HG02759 (cell line): ENCODE data around the gene VPREB3.

Source experiments
- ATAC-seq: cut with Tn5 transposase; IDR thresholded peaks from one replicate; pipeline ENCODE4 v1.9.1; 2021; ENCODE audit warnings: mild to moderate bottlenecking, moderate library complexity; ENCODE audit not compliant: unreplicated experiment

The VPREB3 gene

DNA sequence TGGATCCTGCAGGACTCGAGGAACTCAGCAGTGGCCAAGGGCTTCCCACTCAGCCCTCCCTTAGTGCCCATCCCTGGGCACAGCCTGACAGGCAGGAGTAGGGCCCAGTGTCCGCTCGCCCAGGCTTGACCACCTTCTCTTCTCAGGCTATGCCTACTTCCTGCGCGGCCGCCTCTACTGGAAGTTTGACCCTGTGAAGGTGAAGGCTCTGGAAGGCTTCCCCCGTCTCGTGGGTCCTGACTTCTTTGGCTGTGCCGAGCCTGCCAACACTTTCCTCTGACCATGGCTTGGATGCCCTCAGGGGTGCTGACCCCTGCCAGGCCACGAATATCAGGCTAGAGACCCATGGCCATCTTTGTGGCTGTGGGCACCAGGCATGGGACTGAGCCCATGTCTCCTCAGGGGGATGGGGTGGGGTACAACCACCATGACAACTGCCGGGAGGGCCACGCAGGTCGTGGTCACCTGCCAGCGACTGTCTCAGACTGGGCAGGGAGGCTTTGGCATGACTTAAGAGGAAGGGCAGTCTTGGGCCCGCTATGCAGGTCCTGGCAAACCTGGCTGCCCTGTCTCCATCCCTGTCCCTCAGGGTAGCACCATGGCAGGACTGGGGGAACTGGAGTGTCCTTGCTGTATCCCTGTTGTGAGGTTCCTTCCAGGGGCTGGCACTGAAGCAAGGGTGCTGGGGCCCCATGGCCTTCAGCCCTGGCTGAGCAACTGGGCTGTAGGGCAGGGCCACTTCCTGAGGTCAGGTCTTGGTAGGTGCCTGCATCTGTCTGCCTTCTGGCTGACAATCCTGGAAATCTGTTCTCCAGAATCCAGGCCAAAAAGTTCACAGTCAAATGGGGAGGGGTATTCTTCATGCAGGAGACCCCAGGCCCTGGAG is 29.3 kb upstream of the VPREB3 start:
- ATAC-seq: no peak

DNA sequence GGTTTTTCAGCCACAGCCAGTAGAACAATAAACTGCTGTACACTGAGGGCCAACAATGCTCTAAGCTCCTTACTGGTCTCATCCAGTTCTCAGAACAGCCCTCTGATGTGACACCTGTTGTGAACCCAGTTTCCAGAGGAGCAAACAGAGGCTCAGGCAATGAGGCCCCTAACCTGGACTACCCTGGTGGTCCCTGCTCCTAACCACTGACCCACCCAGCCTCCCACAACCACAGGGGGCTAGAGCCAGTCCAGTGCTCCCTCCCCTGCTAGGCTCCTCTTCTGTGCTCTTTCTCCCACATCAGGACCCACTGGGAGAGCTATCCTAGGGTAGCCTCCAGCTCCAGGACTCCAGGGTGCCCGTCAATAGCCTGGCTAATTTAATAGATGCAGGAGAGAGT is 28.5 kb upstream of the VPREB3 start:
- ATAC-seq: no peak

DNA sequence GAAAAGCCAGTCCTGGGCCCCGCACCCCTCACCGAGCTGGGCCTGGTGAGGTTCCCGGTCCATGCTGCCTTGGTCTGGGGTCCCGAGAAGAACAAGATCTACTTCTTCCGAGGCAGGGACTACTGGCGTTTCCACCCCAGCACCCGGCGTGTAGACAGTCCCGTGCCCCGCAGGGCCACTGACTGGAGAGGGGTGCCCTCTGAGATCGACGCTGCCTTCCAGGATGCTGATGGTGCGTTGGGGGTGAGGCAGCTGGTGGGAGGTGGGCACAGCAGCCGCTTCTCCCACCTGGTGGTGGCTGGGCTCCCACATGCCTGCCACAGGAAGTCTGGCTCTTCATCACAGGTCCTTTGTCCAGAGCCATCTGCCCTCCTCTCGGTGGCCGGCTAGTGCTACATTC is 28.0 kb upstream of the VPREB3 start:
- no peak for ATAC-seq

DNA sequence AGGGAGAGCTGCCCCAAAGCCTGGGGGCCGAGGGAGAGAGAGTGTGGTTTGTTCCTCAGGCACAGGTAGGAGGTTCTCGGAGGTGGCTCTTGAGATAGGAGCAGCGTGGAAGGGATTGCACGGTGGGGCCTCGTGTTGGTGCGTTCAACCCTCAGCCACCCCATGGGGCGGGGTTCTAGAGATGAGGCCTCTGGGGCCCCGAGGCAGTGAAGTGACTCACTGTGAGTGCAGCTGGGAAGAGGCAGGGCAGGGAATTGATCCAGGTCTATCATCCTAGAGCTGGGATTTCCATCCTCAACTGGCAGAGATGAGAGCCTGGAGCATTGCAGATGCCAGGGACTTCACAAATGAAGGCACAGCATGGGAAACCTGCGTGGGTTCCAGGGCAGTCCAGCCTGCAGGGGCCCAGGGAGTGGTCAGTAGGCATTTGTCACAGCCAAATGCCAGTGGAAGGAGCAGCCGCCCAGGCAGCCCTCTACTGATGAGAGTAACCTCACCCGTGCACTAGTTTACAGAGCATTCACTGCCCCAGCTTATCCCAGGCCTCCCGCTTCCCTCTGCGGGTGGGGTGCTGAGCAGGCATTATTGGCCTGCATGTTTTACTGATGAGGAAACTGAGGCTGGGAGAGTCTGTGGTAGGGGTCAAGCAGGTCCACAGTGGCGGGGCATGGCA is 27.4 kb upstream of the VPREB3 start:
- ATAC-seq: no peak

DNA sequence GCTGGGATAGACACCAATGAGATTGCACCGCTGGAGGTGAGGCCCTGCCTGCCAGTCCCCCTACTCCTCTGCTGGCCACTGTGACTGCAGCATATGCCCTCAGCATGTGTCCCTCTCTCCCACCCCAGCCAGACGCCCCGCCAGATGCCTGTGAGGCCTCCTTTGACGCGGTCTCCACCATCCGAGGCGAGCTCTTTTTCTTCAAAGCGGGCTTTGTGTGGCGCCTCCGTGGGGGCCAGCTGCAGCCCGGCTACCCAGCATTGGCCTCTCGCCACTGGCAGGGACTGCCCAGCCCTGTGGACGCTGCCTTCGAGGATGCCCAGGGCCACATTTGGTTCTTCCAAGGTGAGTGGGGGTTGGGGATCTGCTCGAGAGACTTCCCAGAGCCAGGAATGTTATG is 26.8 kb upstream of the VPREB3 start:
- no peak for ATAC-seq

DNA sequence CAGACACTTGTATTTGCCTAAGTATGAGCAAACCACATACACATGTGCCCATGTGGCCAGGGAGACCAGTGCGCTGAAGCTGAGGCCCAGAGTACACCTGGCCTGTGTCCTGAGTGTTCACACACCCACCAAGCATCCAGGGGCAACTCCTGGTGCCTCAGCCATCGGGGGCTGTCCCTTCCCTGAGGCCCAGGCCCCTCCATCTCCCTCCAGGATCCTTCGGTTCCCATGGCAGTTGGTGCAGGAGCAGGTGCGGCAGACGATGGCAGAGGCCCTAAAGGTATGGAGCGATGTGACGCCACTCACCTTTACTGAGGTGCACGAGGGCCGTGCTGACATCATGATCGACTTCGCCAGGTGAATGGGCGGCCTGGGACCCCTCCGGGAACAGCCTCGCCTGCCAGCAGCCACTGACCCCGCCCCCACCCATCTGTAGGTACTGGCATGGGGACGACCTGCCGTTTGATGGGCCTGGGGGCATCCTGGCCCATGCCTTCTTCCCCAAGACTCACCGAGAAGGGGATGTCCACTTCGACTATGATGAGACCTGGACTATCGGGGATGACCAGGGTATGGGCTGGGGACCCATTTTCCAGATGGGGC is 26.0 kb upstream of the VPREB3 start:
- ATAC-seq: no peak

DNA sequence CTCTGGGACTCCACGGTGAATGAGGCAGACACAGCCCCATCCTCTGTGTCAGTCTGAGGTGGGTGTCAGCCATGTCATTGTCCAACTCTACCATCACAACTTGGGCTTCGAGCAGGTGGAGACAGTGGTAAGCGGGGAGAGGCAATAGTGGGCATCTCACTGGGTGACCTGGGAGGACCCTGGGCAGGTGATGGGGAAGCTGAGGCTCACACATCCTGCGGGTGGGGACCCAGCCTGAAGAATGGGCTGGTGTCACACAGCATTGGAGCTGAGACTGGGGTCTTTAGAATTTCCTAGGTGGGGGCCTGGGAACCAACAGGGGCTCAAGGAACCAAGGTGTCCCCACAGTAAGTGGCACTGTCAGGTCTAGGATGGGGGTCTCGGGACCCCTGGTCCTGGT is 25.5 kb upstream of the VPREB3 start:
- ATAC-seq: no peak

DNA sequence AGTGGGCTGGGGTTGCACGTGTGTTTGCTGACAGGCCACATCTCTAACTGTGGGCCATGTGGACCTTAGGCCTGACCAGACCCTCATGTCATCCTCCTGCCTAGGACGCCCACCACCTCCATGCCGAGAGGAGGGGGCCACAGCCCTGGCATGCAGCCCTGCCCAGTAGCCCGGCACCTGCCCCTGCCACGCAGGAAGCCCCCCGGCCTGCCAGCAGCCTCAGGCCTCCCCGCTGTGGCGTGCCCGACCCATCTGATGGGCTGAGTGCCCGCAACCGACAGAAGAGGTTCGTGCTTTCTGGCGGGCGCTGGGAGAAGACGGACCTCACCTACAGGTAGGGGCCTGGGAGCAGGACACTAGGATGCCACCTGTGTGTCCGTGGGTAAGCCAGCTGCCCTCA is 24.9 kb upstream of the VPREB3 start:
- ATAC-seq: no peak

DNA sequence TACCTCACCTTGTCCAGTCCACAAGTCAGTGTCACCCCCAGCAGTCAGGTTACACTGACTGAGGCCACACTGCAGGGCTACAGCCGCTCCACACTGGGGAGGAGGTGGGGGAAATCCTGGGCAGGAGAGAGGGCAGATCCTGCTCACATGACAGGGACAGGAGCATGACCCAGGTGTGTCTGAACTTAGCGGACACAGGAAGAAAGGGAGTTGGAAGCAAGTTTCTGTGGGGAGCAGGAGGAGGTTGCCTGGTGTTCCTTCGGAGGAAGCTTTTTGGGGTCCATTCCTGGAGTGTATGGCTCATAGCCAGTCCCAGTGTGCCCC is 24.3 kb upstream of the VPREB3 start:
- no peak for ATAC-seq

DNA sequence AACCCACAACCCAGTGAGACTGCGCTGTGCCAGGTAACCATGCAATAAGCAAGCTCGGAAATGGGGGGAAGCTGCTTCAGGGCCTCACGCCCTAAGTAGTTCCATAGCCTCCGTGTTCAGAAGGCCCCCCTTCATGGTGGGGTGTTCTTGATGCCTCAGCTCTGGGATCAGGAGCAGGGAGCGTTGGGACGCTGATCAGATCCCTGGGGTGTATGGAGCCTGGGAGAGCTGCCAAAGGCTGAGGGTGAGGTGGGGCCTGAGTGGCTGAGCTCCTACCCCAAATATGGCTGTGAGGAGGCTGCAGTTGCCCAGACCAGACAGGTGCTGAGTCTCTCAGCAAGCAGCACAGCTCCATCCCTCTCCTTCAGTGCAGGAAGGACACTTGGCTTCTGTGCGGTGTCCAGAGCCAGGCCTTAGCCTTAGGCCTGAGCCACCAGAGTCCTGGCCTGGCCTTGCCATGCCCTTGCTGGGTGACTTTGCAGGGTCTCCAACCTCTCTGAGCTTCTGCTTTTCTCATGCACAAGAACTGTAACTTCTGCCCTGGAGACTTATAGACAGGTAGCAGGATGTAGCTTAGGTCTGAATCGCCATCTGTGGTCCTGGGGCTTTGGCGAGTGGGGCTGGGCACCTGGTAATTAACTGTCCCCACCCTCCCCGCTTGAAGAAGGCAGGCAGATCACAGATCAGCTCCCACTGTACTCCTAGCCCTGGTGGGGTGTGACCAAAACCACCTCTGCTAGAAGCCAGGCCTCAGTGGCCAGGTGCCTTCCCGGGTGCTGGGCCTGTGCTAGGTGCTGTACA is 23.8 kb upstream of the VPREB3 start:
- ATAC-seq: no peak

DNA sequence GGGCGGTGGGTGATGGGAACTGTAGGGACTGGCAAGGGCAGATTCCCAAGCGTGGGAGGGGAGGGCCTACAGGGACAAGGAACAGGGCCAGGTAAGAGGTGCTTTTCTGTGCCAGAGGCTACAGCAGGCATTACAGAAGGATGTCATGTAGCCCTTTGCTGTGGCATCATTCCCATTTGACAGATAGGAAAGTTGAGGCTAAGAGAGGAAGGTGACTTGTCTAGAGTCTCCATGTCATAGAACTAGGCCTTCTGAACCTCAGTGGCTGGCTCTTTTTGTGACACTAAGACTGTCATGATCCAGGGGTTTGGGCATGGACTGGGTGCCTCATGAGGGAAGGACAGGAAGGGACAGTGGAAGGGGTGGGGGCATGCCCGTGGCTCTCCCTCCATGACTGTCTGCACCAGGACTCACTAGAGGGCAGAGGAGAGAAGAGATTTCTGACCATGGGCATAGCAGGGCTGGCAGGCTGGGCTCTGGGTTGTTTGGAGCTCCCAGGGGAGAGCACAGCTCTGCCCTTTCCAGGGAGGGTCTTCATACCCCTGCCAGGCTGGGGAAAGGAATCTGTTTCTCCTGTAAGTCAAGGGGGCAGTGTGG is 21.7 kb upstream of the VPREB3 start:
- ATAC-seq: no peak

DNA sequence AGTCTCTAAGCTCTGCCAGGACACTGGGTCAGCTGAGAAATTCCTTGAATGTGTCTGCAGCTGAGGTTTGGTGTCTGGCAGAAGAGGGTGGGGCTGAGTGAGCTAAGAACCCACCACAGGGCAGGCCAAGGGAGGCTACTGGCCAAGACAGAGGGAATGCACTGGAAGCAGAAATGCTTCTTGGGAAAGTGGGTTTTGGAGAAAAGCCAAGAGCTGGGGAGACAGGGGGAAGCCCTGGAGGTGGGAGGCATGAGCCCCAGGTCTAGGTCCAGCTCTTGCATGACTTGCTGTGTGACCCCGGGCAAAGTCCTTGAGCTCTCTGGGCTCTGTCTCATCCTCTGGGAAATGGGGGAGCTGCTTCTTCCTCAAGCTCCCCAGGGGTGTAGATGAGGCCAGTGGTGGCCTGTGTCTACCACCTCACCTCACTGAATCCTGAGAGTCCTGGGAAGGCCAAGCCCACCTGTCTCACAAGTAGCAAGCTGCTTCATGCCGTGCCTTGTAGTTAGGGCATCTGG is 20.8 kb upstream of the VPREB3 start:
- no peak for ATAC-seq

DNA sequence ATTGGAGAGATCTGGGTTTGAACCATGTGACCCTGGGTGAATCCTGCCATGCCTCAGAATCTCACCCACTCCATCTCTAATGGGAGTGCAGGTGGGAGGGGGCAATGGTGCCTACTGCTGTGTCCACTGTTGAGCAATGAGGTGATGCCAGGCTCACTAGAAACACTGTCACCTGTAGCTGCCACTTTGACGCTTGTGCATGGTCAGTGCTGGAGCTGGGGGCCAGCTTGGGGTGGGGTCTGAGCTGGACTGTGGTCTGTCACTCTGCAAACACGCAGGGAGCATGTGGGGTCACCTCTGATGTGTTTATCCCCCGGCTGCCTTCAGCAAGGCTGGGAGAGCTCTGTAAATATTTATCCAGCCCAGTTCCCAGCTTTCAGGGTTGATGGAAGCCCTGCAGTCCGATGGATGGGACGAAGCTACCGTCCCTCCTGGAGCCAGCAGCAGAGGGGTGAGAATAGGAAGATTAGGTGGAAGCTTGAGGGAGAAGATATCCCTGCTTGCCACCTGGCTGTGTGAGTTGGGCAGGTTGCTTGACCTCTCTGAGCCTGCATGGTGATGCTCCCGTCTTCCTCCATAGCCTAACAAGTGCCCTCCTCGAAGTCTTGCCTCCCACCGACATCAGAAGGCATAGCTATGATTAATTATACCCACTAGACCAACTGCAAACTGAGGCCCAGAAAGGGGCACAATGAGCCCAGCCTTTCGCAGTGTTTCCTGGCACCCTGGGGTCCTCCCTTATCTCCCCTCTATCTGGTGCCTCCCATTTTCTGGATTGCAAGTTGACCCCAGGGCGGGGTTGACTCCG is 20.1 kb upstream of the VPREB3 start:
- ATAC-seq: no peak

DNA sequence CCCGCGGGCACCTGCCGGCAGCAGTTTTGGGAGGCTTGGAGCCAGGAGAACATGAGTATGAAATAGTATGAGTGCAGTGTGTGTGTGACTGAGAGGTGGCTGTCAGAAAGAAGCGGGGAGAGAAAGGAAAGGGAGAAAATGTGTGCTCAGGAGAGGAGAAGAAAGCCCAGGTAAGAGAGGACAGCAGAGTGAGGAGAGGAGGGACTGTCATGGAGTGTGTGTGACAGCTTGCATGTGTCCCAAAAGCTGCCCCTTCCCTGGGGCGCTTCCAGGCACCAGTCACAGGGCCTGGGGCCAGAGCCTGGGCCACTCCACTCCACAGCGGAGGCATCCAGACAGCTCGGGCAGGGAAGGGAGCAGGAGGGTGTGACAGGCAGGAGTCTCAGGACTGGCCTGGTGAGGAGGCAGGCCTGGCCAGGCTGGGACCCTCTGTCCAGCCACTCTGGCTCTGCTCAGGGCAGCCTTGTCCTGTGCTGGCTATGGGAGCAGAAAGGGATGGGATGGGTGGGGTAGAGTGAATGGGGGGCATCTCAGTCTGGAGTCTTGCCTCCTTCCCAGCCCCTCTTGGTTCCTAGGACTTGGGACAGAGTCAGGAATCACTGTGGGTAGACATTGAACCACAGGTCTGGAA is 19.4 kb upstream of the VPREB3 start:
- no peak for ATAC-seq

DNA sequence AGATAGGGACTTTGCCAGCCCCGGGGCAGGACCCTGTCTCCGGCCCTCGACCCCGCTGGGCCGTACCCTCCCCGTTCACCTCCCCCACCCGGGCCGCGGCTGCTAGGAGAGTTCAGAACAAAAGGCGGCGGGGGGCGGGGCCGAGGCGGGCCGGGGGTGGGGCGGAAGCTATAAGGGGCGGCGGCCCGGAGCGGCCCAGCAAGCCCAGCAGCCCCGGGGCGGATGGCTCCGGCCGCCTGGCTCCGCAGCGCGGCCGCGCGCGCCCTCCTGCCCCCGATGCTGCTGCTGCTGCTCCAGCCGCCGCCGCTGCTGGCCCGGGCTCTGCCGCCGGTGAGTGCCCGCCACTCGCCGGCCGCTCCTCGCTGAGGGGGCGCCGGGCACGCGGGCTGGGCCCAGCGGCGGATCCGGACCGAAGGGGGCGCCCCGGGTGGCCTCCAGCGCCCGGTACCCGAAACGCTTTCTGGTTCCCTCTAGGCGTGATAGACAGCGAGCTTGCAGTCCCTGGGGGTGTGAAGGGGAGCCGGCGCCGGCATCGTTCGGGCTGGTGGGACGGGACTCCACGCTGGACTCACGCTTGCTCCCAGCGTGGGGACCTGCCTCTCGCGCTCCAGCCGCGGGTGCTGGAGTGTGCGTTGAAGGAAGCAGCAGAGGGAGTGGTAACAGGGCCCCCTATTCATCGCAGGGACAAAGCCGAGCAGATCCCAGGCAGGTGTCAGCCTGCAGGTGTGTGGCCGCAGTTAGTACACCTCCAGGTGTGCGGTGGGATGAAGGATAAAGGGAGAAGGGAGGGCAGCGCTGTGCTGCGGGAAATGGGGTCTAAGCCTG is 18.6 kb upstream of the VPREB3 start, which contains the start of gene MMP11:
Gene MMP11 (plus strand): TSS at position 201 of the 825 bp plus-strand sequence. CDS start 22 bp downstream, at position 223.
- ATAC-seq: no peak

DNA sequence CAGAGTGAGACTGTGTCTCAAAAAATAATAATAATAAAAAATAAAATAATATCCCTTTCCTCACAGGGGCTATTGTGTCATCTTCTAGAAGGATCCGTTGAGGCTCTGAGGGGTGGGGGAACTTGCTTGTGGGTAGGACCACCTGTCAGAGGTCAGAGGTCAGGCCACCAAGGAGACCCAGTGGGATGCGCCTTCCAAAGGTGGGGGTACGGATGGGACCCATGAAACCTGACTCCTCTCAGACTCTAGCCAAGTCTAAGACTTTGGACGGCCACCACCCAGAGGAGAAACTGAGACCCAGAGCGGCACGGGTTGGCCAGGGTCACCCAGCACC is 18.1 kb upstream of the VPREB3 start:
- no peak for ATAC-seq

DNA sequence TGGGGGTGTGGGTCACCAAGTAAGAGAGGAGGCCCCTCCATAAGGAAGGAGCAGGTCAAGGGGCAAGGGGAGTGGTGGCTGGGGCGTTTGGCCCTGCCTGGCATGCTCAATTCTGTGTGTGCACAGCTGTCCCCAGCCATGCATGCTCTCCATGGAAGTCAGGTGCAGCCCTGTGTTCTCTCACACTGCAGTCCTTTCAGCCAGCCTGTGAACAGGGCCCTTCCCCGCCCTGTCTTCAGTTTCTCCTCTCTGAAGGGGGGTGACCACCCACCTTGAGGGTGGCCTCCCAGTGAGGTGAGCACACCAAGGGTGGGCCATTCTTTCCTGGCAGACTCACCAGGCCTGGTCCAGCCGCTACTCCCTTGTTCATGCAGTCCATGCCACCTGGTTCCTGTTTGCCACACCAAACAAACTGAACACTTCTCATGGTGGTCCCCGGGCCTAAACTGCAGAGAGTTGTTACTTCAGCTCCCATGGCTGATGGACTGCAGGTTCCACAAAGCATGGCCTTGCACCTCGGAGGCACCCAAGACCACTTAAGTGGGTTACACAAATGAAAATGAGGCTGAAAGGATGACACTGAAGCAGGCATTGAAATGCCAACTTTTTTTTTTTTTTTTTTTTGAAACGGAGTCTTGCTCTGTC is 15.2 kb upstream of the VPREB3 start:
- no peak for ATAC-seq
